Dermis blood vessel endothelial cell (primary cell): ENCODE measurements around the gene LRRC63. TPM values are rescaled to one million over a fixed set of nuclear protein-coding genes. Genes with fewer than 3 reads are reported as not detected.
A peak's percentile ranks its signal among the peaks of the same experiment; 100 is the strongest.

Source experiments
- DNase-seq: peaks from one replicate; pipeline ENCODE4 v3.0.0; 2010
- total RNA-seq: library from RNA; depleted of rRNA; stranded (reverse); fragments of >200 nt; gene quantifications from 2 replicates; pipeline ENCODE4 v1.2.3, GENCODE V29; 2014

Gene LRRC63
- total RNA-seq, 1 donor from 2014 or later = not detected

DNA sequence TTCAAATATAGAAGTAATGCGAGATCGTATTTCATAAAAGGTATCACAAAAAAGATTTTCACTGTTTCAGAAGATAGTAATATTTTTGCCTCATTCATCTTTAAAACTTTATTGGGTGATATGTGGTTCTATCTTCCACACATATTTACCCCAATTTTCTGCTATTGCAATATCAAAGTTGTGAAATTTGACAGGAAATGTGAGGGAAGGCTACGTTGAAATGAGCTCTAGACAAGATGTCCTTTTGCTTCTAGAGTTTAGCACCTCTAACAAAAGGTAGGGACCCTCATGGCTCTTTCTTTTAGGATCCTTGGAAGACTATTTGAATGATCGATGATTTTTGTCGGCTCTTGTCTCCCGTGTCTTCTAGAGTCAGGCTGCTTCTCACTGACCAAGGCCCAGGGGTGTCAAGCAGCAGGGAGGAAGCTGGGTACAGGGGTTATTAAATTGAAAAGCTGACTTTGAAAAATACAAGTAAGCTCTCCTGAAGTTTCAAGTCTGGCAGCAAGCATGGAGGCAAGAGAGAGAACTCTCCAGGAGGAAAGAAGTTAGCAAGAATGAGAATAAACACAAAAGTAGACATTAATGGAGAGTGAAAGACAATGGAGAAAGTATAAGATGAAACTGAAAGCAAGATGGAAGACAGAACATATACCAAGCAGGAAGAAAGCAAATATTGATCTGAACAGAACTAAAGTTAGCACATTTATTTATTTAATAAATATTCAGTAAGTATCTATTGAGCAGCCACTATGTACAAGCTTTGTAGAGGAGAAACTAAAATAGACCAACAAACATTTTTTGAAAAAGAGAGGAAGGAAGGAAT is 101.9 kb downstream of the LRRC63 start:
- DNase-seq = no peak

DNA sequence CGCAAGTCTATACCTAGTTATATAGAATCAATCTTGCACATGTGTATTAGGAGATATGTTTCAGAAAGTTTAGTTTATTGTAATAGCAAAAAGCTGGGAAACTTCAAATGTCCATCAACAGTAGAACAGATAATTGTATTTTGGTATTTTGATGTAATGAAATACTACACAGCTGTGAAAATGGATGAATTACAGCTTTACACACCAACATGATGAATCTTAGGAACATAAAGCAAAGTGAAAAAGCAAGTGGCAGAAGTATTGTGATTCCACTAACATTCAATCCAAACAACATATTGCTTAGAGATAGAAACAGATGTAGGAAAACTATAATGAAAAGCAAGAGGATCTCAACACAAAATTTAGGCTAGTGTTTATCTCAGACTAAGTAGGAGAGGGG is 102.9 kb downstream of the LRRC63 start:
- no peak for DNase-seq

DNA sequence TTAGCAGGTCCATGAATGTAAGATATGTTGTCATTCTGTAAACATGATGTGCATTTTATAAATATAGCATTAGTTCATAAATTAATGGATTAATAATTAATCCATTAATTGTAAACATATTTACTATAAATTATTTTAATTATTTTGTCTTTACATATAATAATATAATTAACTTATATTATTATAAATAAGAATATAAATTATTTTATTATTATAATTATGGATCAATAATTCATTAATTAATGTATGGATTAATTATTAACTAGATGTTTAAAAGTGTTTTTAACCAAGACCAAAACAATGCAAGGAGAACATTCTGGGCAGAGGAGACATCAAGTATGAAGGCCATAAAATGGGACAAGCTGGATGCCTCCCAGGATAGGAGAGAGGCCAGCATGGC is 103.3 kb downstream of the LRRC63 start:
- no peak for DNase-seq

DNA sequence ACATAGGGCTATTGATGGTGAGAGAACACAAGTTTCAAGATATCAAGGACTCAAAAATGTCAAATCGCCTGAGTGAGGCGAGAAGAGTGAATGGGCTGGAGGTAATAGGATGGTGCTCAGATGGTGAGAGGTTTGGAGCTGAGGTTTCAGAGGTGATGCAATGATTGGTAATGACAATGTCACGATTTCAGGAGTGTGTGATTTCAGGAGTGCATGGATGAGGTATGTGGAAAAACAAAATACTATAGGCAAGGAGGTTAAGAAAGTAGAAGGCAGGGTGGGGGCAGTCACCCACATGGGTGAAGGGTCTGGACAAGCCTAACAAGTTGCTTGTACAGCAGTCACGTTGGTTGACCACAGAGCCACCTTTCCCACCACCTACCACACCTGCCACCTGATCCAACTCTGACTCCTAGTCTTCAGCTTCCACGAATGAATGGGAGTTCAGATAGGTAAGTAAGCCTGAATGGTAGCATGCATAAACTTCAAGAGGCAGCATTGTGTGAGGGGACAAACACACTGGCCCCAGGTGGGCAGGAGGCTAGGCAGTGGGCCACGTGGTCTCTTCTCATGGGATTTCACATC is 103.9 kb downstream of the LRRC63 start:
- no peak for DNase-seq

DNA sequence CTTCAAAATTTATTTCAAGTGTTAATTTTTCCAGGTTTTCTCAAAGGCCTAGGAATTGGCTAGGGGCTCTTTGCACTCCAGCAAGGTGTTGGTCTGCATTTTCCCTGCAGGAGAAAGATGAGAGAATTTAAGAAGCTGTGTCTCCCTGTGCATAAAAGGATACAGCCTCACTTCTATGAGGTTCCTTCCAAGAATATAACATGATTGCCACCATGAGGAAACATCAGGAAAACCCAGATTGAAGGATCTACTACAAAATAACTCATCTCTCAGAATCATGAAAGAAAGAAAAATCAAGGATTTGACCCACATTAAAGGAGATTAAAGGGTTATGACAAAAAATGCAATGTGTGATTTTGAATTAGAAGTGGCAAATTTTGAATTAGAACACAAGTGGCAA is 105.4 kb downstream of the LRRC63 start:
- no peak for DNase-seq

DNA sequence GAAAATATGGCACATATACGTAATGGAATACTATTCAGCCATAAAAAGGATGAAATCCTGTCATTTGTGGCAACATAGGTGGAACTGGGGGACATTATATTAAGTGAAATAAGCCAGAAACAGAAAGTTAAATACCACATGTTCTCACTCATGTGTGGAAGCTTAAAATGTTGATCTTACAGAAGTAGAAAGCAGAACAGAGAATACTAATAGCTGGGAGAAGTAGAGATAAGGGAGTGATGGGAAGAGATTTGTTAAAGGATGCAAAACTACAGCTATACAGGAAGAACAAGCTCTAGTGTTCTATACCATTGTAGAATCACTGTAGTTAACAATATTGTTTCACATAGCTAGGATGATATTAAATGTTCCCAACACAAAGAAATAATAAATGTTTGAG is 107.3 kb downstream of the LRRC63 start:
- no peak for DNase-seq

DNA sequence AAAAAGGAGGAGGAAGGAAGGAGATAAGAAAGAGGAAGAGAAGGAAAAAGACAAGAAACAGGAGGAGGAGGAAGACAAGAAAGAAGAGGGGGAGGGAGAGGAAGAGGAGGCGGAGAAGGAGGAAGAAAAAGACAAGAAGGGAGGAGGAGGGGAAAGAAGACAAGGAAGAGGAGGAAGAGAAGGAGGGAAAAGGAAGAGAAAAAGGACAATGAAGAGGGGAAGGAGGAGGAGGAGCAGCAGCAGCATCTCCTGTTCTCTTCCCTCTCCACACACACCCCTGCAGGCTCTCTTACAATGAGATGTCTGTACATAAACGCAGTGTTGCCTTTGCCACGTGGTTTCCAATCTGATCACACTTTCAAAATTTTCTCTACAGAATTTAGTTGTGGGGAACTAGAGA is 108.7 kb downstream of the LRRC63 start:
- DNase-seq = no peak

DNA sequence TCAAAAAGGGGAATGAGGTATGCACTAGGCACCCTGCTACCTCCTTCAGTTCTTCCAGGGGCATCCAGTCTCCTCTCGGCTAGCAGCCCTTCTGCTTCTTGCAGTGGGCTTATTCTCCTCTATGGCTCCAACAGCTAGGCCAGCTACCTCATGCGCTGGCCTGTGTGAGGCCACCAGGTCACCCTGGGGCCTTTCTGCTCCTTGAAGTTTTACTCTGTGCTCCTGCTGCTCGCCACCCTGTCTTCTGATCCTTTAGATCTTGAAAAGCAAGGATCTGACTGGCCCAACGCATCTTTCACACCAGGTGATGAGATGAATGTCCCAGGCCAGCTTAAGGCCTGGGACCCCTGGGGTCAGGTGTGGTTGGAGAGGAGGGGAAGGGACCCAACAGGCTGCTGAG is 109.1 kb downstream of the LRRC63 start:
- no peak for DNase-seq

DNA sequence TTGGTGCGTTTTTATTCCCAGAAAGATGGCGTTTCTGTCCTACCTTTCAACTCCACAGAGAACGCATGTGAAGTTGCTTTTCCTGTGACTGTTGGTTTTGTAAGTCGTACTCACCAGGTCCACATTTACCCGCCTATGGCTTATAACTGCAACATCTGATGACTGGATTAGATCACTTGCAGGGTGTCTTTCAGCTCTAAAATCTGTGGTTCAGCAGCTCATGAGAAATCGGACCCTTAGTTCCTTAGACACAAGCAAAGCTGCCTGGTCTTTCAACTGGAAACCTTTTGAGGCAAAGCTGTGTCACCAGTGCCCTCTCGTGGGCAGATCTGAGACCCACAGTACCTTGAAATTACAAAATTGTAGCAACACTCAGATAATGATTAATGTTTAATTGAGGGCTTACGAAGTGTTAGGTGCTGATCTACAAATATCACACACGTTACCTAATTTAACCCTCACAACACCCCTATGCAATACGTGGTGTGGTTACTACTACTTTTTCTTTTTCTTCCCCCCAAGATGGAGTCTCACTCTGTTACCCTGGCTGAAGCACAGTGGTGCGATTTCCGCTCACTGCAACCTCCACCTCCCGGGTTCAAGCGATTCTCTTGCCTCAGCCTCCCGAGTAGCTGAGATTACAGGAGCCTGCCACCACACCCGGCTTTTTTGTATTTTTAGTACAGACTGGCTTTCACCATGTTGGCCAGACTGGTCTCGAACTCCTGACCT is 109.9 kb downstream of the LRRC63 start:
- DNase-seq = peak; percentile 78

DNA sequence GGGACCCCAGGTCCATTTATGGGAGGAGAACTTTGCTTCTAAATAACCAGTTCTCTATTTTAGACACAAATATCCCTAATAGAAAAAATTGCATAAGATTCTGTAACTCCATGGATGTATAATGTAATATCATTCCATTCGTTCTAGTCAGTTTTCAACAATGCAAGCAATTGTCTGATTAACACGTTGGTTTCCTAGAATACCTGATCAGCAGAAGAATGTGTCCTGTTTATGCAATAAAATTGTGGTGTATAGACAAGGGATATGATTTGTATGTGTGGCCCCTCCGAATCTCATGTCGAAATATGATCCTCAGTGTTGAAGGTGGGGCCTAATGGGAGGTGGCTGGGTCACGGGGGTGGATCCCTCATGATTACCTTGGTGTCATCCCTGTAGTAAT is 113.2 kb downstream of the LRRC63 start:
- DNase-seq = no peak

Other genes starting within 250 kb of the LRRC63 start
- gene ZC3H13, start 159.2 kb upstream of the LRRC63 start, total RNA-seq = 14.1 and 20.7 TPM in 2 replicates
- not detected in 2 replicates for gene CPB2, start 106.9 kb upstream of the LRRC63 start, total RNA-seq
- gene LCP1, start 29.8 kb upstream of the LRRC63 start, total RNA-seq = 0.14 TPM in 1 of 2 replicates, not detected in the other
- gene RUBCNL, start 175.3 kb downstream of the LRRC63 start, total RNA-seq = under 0.01 and 0.05 TPM in 2 replicates